ENCODE measurements around the gene GIMAP1.

GIMAP1 gene

DNA sequence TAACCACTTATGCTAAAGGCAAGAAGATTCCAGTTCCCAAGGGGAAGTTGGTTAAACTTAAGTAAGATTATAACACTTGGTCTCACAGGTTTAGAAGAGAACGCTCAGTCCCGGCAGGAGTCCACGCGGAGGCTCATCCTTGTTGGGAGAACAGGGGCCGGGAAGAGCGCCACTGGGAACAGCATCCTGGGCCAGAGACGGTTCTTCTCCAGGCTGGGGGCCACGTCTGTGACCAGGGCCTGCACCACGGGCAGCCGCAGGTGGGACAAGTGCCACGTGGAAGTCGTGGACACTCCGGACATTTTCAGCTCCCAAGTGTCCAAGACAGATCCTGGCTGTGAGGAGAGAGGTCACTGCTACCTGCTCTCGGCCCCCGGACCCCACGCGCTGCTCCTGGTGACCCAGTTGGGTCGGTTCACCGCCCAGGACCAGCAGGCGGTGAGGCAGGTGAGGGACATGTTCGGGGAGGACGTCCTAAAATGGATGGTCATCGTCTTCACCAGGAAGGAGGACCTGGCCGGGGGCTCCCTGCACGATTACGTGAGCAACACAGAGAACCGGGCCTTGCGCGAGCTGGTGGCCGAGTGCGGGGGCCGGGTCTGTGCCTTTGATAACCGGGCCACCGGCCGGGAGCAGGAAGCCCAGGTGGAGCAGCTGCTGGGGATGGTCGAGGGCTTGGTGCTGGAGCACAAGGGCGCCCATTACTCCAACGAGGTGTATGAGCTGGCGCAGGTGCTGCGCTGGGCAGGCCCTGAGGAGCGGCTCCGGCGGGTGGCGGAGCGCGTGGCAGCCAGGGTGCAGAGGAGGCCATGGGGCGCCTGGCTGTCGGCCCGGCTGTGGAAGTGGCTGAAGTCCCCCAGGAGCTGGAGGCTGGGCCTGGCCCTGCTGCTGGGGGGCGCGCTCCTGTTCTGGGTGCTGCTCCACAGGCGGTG is 3.8 kb downstream of the GIMAP1 start:
- H3K36me3 ChIP-seq: peaks cover 4% of the 10 kb centered on the region
- peaks cover 32 to 38% of the 10 kb centered on the region in 2 experiments for H3K4me1 ChIP-seq (ENCODE audit: control insufficient read depth in 1 of 2, insufficient read depth in 1 of 2, low read depth in 1 of 2, low read length in 1 of 2)
- no peaks in the 10 kb centered on the region for H3K9me3 ChIP-seq
- no peaks in the 10 kb centered on the region for H3K27me3 ChIP-seq
- TF ChIP-seq, protein P1, sequence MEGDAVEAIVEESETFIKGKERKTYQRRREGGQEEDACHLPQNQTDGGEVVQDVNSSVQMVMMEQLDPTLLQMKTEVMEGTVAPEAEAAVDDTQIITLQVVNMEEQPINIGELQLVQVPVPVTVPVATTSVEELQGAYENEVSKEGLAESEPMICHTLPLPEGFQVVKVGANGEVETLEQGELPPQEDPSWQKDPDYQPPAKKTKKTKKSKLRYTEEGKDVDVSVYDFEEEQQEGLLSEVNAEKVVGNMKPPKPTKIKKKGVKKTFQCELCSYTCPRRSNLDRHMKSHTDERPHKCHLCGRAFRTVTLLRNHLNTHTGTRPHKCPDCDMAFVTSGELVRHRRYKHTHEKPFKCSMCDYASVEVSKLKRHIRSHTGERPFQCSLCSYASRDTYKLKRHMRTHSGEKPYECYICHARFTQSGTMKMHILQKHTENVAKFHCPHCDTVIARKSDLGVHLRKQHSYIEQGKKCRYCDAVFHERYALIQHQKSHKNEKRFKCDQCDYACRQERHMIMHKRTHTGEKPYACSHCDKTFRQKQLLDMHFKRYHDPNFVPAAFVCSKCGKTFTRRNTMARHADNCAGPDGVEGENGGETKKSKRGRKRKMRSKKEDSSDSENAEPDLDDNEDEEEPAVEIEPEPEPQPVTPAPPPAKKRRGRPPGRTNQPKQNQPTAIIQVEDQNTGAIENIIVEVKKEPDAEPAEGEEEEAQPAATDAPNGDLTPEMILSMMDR (IDR thresholded peaks at IDR 0.05): no peak
- no peak overlapping the region for H3K27ac ChIP-seq
- no peak overlapping the region for H3K4me3 ChIP-seq (ENCODE audit: low read depth in 1 of 2, low read length in 1 of 2)

DNA sequence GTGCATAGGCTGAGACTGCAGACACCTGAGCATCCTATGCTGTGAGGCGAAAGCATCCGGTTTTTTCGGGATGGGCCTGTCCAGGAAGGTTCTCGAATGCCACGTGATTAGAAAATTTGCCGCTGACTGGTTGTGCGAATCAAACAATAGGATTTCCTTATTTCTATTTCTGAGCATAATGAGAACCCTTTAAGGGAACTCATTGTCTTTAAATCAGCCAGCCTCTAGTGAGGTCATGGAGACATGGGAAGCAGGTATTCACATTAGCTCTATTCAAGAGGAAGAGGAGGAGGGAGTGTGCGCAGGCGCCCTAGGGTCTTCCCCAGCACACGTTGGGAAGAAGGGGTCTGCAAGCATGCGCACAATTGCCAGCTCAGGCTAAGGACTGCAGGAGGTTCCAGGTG is 5.6 kb downstream of the GIMAP1 start:
- no peaks in the 10 kb centered on the region for H3K27me3 ChIP-seq
- H3K4me1 ChIP-seq (ENCODE audit: control insufficient read depth in 1 of 2, insufficient read depth in 1 of 2, low read depth in 1 of 2, low read length in 1 of 2): peaks cover 19 to 20% of the 10 kb centered on the region in 2 experiments
- peaks cover 4% of the 10 kb centered on the region for H3K36me3 ChIP-seq
- no peak overlapping the region for H3K4me3 ChIP-seq (ENCODE audit: low read depth in 1 of 2, low read length in 1 of 2)
- TF ChIP-seq, protein P1 (IDR thresholded peaks at IDR 0.05): no peak
- no peaks in the 10 kb centered on the region for H3K9me3 ChIP-seq
- H3K27ac ChIP-seq: no peak overlapping the region

- Histone ChIP-seq H3K9me3 (no peaks in the 10 kb centered on the region), H3K4me3 (ENCODE audit: low read depth in 1 of 2, low read length in 1 of 2) (no peak overlapping the region), H3K36me3 (peaks cover 4% of the 10 kb centered on the region), H3K27ac (no peak overlapping the region), H3K27me3 (no peaks in the 10 kb centered on the region), H3K4me1 (ENCODE audit: control insufficient read depth in 1 of 2, insufficient read depth in 1 of 2, low read depth in 1 of 2, low read length in 1 of 2) (peaks cover 14 to 15% of the 10 kb centered on the region in 2 experiments)
- TF ChIP-seq, protein P1 (IDR thresholded peaks at IDR 0.05): no peak
These were observed 6.1 kb downstream of the GIMAP1 start for GRCh38 chr7:150722431-150722931.

DNA sequence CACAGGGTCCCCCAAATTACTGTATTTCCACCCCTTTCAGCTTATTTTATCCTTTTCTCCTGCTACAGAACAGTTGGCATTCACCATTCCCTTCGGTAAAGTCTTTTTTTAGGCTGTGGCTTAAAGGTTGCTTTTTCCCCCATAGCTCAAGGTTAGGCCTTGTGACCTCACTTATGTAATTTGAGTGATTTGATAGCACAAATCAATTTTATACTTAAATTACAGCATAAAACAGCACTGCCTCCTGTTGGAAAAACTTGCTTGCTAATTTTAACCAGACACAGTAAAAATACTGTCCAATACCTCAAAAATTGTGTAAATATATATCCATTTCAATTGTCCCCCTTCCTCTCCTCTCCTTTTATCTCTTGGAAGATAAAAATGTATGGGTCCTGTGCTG is 7.1 kb downstream of the GIMAP1 start:
- TF ChIP-seq, protein P1 (IDR thresholded peaks at IDR 0.05): no peak
- H3K36me3 ChIP-seq: peaks cover 4% of the 10 kb centered on the region
- H3K9me3 ChIP-seq: no peaks in the 10 kb centered on the region
- H3K27me3 ChIP-seq: no peaks in the 10 kb centered on the region
- no peak overlapping the region for H3K4me3 ChIP-seq (ENCODE audit: low read depth in 1 of 2, low read length in 1 of 2)
- no peak overlapping the region for H3K27ac ChIP-seq
- H3K4me1 ChIP-seq (ENCODE audit: control insufficient read depth in 1 of 2, insufficient read depth in 1 of 2, low read depth in 1 of 2, low read length in 1 of 2): peaks cover 4 to 5% of the 10 kb centered on the region in 2 experiments

- H3K27me3 ChIP-seq: no peaks in the 10 kb centered on the region
- H3K4me3 ChIP-seq (ENCODE audit: low read depth in 1 of 2, low read length in 1 of 2): no peak overlapping the region
- no peaks in the 10 kb centered on the region for H3K36me3 ChIP-seq
- TF ChIP-seq, protein P1 (IDR thresholded peaks at IDR 0.05): no peak
- H3K4me1 ChIP-seq (ENCODE audit: control insufficient read depth in 1 of 2, insufficient read depth in 1 of 2, low read depth in 1 of 2, low read length in 1 of 2): no peaks in the 10 kb centered on the region
- H3K9me3 ChIP-seq: no peaks in the 10 kb centered on the region
- H3K27ac ChIP-seq: no peak overlapping the region
These were observed 11.0 kb downstream of the GIMAP1 start for GRCh38 chr7:150727381-150727780.
